ENCODE measurements around the gene PLPP4. TPM values are rescaled to one million over a fixed set of nuclear protein-coding genes. Genes with fewer than 3 reads are reported as not detected.

PLPP4 gene
- total RNA-seq, 1 experiment from 2014 or later = 10.7 TPM

DNA sequence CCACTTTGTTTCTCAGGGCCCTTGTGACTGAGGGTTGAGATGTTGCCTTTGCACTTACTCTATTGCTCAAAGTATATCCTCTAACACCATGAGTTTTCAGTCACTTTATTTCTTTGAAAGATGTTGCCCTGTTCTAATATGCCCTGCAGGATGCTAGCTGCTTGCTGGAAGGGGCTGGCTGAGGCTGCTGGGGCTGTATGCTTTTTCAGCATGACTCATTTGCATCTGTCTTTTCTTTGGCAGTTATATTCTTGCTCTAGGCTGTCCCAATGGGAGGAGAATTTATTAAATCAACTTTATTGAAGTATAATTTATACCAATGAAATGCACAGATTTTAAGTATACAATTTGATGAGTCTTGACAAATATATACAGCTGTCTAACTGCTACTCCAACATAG, 157.7 kb downstream of the PLPP4 start:
- intact Hi-C loops (cut with micrococcal nuclease) = no loop called here
- H4K20me1 ChIP-seq (ENCODE audit: low read length) = no peaks in the 10 kb centered on the region
- no peaks in the 10 kb centered on the region for H3K36me3 ChIP-seq (ENCODE audit: low read depth, low read length)
- peak; percentile 22 for DNase-seq
- no peak overlapping the region for H3K4me2 ChIP-seq (ENCODE audit: low read length)
- no peaks in the 10 kb centered on the region for H3K9me2 ChIP-seq (replicated peaks; ENCODE audit: low read length)
- H3K9me3 ChIP-seq (ENCODE audit: low read length) = peaks cover 9% of the 10 kb centered on the region; the same call in 1 of the 2 replicates
- no TSS peak for BruUV-seq (replicated peaks)
- no peak overlapping the region for H3K9ac ChIP-seq (ENCODE audit: low read length)
- no peaks in the 10 kb centered on the region for H3K79me2 ChIP-seq (ENCODE audit: low read length)
- H3F3A ChIP-seq (ENCODE audit: low read length, unreplicated experiment) = no peaks in the 10 kb centered on the region
- TF ChIP-seq EZH2 (IDR thresholded peaks at IDR 0.05; ENCODE audit: low read length, unreplicated experiment) (no peak), EZH2phosphoT487 (IDR thresholded peaks at IDR 0.05; ENCODE audit: borderline replicate concordance, low read length) (no peak)
- TF ChIP-seq, protein P1, sequence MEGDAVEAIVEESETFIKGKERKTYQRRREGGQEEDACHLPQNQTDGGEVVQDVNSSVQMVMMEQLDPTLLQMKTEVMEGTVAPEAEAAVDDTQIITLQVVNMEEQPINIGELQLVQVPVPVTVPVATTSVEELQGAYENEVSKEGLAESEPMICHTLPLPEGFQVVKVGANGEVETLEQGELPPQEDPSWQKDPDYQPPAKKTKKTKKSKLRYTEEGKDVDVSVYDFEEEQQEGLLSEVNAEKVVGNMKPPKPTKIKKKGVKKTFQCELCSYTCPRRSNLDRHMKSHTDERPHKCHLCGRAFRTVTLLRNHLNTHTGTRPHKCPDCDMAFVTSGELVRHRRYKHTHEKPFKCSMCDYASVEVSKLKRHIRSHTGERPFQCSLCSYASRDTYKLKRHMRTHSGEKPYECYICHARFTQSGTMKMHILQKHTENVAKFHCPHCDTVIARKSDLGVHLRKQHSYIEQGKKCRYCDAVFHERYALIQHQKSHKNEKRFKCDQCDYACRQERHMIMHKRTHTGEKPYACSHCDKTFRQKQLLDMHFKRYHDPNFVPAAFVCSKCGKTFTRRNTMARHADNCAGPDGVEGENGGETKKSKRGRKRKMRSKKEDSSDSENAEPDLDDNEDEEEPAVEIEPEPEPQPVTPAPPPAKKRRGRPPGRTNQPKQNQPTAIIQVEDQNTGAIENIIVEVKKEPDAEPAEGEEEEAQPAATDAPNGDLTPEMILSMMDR (conservative IDR thresholded peaks at IDR 0.05; ENCODE audit: low read depth, low read length) = no peak
- H3K27me3 ChIP-seq (ENCODE audit: low read length) = no peaks in the 10 kb centered on the region
- peak; percentile 84 for ATAC-seq
- H3K4me1 ChIP-seq (ENCODE audit: insufficient read depth, low read length) = peaks cover 11% of the 10 kb centered on the region; the same call in 1 of the 2 replicates
- CTCF ChIA-PET = no interaction called here
- no peak overlapping the region for H2AFZ ChIP-seq (ENCODE audit: low read length)
- no peak overlapping the region for H3K27ac ChIP-seq (ENCODE audit: low read length)
- POLR2A ChIA-PET (ENCODE audit: unreplicated experiment) = no interaction called here
- H3K4me3 ChIP-seq (ENCODE audit: low read length) = no peak overlapping the region

DNA sequence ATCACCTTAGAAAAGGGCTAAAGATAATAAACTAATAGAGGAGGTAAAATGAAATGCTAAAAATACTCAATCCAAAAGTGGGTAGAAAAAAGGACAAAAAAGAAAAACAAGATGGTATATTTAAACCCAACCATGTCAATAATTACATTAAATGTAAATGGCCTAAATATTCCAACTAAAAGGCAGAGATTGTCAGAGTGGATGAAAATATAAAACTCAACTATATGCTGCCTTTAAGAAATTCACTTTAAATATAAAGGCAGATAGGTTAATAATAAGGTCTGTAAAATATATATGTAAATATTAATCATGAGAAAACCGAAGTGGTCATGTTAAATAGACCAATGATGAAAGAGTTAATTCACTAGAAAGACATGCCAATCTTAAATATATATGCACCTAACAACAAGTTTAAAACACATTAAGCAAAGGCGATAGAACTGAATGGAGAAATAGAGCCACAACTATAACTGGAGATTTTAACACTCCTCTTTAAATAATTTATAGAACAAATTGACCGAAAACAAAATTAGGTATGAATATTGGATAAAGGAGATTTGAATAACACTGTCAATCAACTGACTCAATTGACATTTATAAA, 159.4 kb downstream of the PLPP4 start:
- TF ChIP-seq EZH2phosphoT487 (IDR thresholded peaks at IDR 0.05; ENCODE audit: borderline replicate concordance, low read length) = no peak
- no peak for TF ChIP-seq EZH2 (IDR thresholded peaks at IDR 0.05; ENCODE audit: low read length, unreplicated experiment)
- TF ChIP-seq, protein P1 (conservative IDR thresholded peaks at IDR 0.05; ENCODE audit: low read depth, low read length) = no peak
- intact Hi-C loops (cut with micrococcal nuclease) = no loop called here
- Histone ChIP-seq H3K79me2 (ENCODE audit: low read length) (no peaks in the 10 kb centered on the region), H3K36me3 (ENCODE audit: low read depth, low read length) (no peaks in the 10 kb centered on the region), H3K4me1 (ENCODE audit: insufficient read depth, low read length) (peaks cover 11% of the 10 kb centered on the region; the same call in 1 of the 2 replicates), H3K9ac (ENCODE audit: low read length) (no peak overlapping the region), H3K27me3 (ENCODE audit: low read length) (no peaks in the 10 kb centered on the region), H3F3A (ENCODE audit: low read length, unreplicated experiment) (no peaks in the 10 kb centered on the region), H3K9me3 (ENCODE audit: low read length) (peaks cover 9% of the 10 kb centered on the region; the same call in 1 of the 2 replicates), H3K9me2 (replicated peaks; ENCODE audit: low read length) (no peaks in the 10 kb centered on the region), H4K20me1 (ENCODE audit: low read length) (no peaks in the 10 kb centered on the region), H2AFZ (ENCODE audit: low read length) (no peak overlapping the region), H3K27ac (ENCODE audit: low read length) (no peak overlapping the region), H3K4me3 (ENCODE audit: low read length) (no peak overlapping the region), H3K4me2 (ENCODE audit: low read length) (no peak overlapping the region)
- ATAC-seq (no peak), DNase-seq (no peak)
- POLR2A ChIA-PET (ENCODE audit: unreplicated experiment) = no interaction called here
- no TSS peak for BruUV-seq (replicated peaks)
- CTCF ChIA-PET = no interaction called here

DNA sequence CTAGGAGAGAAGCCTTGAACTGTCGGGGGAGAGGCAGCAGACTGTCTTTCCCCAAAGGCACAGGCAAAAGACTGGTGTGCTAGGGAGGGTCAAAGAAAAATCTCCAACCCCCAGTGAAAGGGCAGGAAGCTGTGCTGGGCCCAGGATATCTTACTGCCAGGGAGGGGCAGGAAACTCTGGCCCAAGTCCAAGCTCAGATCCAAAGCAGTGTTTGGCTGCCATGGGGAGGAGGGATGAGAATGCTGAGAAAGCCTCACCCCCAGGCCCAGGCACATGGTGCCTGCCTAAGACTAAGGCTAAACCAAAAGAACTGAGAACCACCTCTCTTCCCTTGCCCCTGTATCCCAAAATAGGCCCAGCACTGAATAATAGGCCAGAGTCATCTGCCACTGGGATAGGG, 171.2 kb downstream of the PLPP4 start:
- BruUV-seq (replicated peaks) = no TSS peak
- Histone ChIP-seq H3K9me2 (replicated peaks; ENCODE audit: low read length) (no peaks in the 10 kb centered on the region), H3K36me3 (ENCODE audit: low read depth, low read length) (no peaks in the 10 kb centered on the region), H3K9me3 (ENCODE audit: low read length) (no peaks in the 10 kb centered on the region), H3K27me3 (ENCODE audit: low read length) (no peaks in the 10 kb centered on the region), H3K4me1 (ENCODE audit: insufficient read depth, low read length) (peaks cover 14% of the 10 kb centered on the region), H3F3A (ENCODE audit: low read length, unreplicated experiment) (no peaks in the 10 kb centered on the region), H3K79me2 (ENCODE audit: low read length) (no peaks in the 10 kb centered on the region), H3K9ac (ENCODE audit: low read length) (no peak overlapping the region), H3K4me3 (ENCODE audit: low read length) (no peak overlapping the region), H2AFZ (ENCODE audit: low read length) (no peak overlapping the region), H3K27ac (ENCODE audit: low read length) (no peak overlapping the region), H3K4me2 (ENCODE audit: low read length) (no peak overlapping the region), H4K20me1 (ENCODE audit: low read length) (no peaks in the 10 kb centered on the region)
- ChIA-PET CTCF (no interaction called here), POLR2A (ENCODE audit: unreplicated experiment) (no interaction called here)
- intact Hi-C loops (cut with micrococcal nuclease) = no loop called here
- DNase-seq (peak; percentile 4), ATAC-seq (no peak; the same call in 1 of the 2 replicates)
- no peak for TF ChIP-seq EZH2phosphoT487 (IDR thresholded peaks at IDR 0.05; ENCODE audit: borderline replicate concordance, low read length)

All from PC-3 (cell line).